Mesendoderm (in vitro differentiated cells): ENCODE data around the gene NRBF2.

Experiments used
- DNase-seq: peaks from one replicate; pipeline ENCODE4 v3.0.0; 2013
- H2AK5ac ChIP-seq: 2 replicates; pipeline ENCODE4 v1.6.1; 2013; ENCODE audit warnings: low read length, inconsistent platforms
- H2BK120ac ChIP-seq: 2 replicates; pipeline ENCODE4 v1.6.1; 2013; ENCODE audit warnings: low read depth, mild to moderate bottlenecking, low read length, moderate library complexity, mixed read lengths
- H2BK15ac ChIP-seq: replicated peaks from 2 replicates; pipeline ENCODE4 v1.6.1; 2013; ENCODE audit warnings: low read depth, mild to moderate bottlenecking, moderate library complexity
- H2BK5ac ChIP-seq: 2 replicates; pipeline ENCODE4 v1.6.1; 2013; ENCODE audit warnings: low read length, inconsistent platforms
- H3K18ac ChIP-seq: 2 replicates; pipeline ENCODE4 v1.6.1; 2013; ENCODE audit warnings: mild to moderate bottlenecking, low read length, mixed read lengths
- H3K23ac ChIP-seq: one replicate; pipeline ENCODE4 v1.6.1; 2013; ENCODE audit warnings: low read length
- H3K27ac ChIP-seq: 2 replicates; pipeline ENCODE4 v1.5.1; 2013; ENCODE audit warnings: low read depth, mild to moderate bottlenecking, inconsistent platforms, low read length, moderate library complexity
- H3K27me3 ChIP-seq: 2 replicates; pipeline ENCODE4 v1.6.1; 2013; ENCODE audit warnings: low read length, control low read depth, mild to moderate bottlenecking, inconsistent platforms; ENCODE audit not compliant: insufficient read depth, poor library complexity
- H3K36me3 ChIP-seq: 2 replicates; pipeline ENCODE4 v1.6.1; 2013; ENCODE audit warnings: low read length, inconsistent platforms; ENCODE audit not compliant: control insufficient read depth, insufficient read depth
- H3K4ac ChIP-seq: one replicate; pipeline ENCODE4 v1.6.1; 2013; ENCODE audit warnings: low read depth, mild to moderate bottlenecking, low read length, moderate library complexity
- H3K4me1 ChIP-seq: 2 replicates; pipeline ENCODE4 v1.6.1; 2013; ENCODE audit warnings: low read depth, low read length, inconsistent platforms; ENCODE audit not compliant: control insufficient read depth
- H3K4me2 ChIP-seq: 2 replicates; pipeline ENCODE4 v1.6.1; 2013; ENCODE audit warnings: low read length
- H3K4me3 ChIP-seq: 2 replicates; pipeline ENCODE4 v1.5.1; 2013; ENCODE audit warnings: mild to moderate bottlenecking, low read length
- H3K56ac ChIP-seq: one replicate; pipeline ENCODE4 v1.6.1; 2013; ENCODE audit warnings: low read length
- H3K79me1 ChIP-seq: 2 replicates; pipeline ENCODE4 v1.6.1; 2013; ENCODE audit warnings: low read length, inconsistent platforms
- H3K79me2 ChIP-seq: 2 replicates; pipeline ENCODE4 v1.6.1; 2013; ENCODE audit warnings: mild to moderate bottlenecking, low read length; ENCODE audit not compliant: control insufficient read depth, insufficient read depth
- H3K9ac ChIP-seq: 2 replicates; pipeline ENCODE4 v1.6.1; 2013; ENCODE audit warnings: low read length, inconsistent platforms
- H4K5ac ChIP-seq: one replicate; pipeline ENCODE4 v1.6.1; 2013; ENCODE audit warnings: low read length
- H4K8ac ChIP-seq: one replicate; pipeline ENCODE4 v1.6.1; 2013; ENCODE audit warnings: low read depth, mild to moderate bottlenecking, control low read depth, low read length, moderate library complexity
- WGBS: extraction: QIAGEN DNeasy Blood & Tissue Kit; methylation state at CpG from one replicate; pipeline ENCODE4 v1.1.7; 2013; ENCODE audit warnings: low lambda C conversion rate, missing lambda C conversion rate; ENCODE audit not compliant: insufficient coverage; ENCODE audit errors: extremely low coverage; 5-methylcytosine and 5-hydroxymethylcytosine counted together

NRBF2 gene

GRCh38 chr10:63168821-63169462 lies 35.8 kb downstream of the NRBF2 start:
- WGBS: no CpG with 5 or more reads among the region's 2 CpGs
- Histone ChIP-seq H3K4me2 (no peak overlapping the region), H3K4me1 (no peaks in the 10 kb centered on the region), H2BK5ac (no peak overlapping the region), H3K4ac (no peak overlapping the region), H4K5ac (no peak overlapping the region), H4K8ac (no peak overlapping the region), H3K36me3 (no peaks in the 10 kb centered on the region), H3K23ac (no peak overlapping the region), H3K56ac (no peak overlapping the region), H3K18ac (no peak overlapping the region), H3K27me3 (no peaks in the 10 kb centered on the region), H2AK5ac (no peak overlapping the region), H3K27ac (no peak overlapping the region), H3K79me2 (no peaks in the 10 kb centered on the region), H2BK120ac (no peak overlapping the region), H2BK15ac (no peak overlapping the region), H3K79me1 (no peaks in the 10 kb centered on the region), H3K9ac (no peak overlapping the region), H3K4me3 (no peak overlapping the region)
- no peak for DNase-seq

GRCh38 chr10:63169624-63170023 lies 36.5 kb downstream of the NRBF2 start:
- H3K9ac ChIP-seq: no peak overlapping the region
- H3K4me2 ChIP-seq: no peak overlapping the region
- no peak for DNase-seq
- no peak overlapping the region for H4K8ac ChIP-seq
- no peaks in the 10 kb centered on the region for H3K4me1 ChIP-seq
- no peak overlapping the region for H3K23ac ChIP-seq
- H3K27me3 ChIP-seq: no peaks in the 10 kb centered on the region
- no peak overlapping the region for H4K5ac ChIP-seq
- no peak overlapping the region for H2BK120ac ChIP-seq
- no peaks in the 10 kb centered on the region for H3K36me3 ChIP-seq
- no peak overlapping the region for H2BK15ac ChIP-seq
- H2AK5ac ChIP-seq: no peak overlapping the region
- no peak overlapping the region for H3K56ac ChIP-seq
- no CpG with 5 or more reads among the region's 2 CpGs for WGBS
- H3K79me1 ChIP-seq: no peaks in the 10 kb centered on the region
- no peak overlapping the region for H3K4ac ChIP-seq
- no peak overlapping the region for H3K27ac ChIP-seq
- no peak overlapping the region for H3K4me3 ChIP-seq
- H3K18ac ChIP-seq: no peak overlapping the region
- H3K79me2 ChIP-seq: no peaks in the 10 kb centered on the region
- no peak overlapping the region for H2BK5ac ChIP-seq

GRCh38 chr10:63171255-63171855 lies 38.2 kb downstream of the NRBF2 start:
- no peak overlapping the region for H2AK5ac ChIP-seq
- H3K79me2 ChIP-seq: no peaks in the 10 kb centered on the region
- H3K4me1 ChIP-seq: no peaks in the 10 kb centered on the region
- H3K4ac ChIP-seq: no peak overlapping the region
- no peaks in the 10 kb centered on the region for H3K79me1 ChIP-seq
- H4K5ac ChIP-seq: no peak overlapping the region
- H3K18ac ChIP-seq: no peak overlapping the region
- no peaks in the 10 kb centered on the region for H3K36me3 ChIP-seq
- no peak overlapping the region for H4K8ac ChIP-seq
- H2BK5ac ChIP-seq: no peak overlapping the region
- H2BK120ac ChIP-seq: no peak overlapping the region
- H3K27me3 ChIP-seq: no peaks in the 10 kb centered on the region
- H3K4me3 ChIP-seq: no peak overlapping the region
- no peak overlapping the region for H3K9ac ChIP-seq
- H3K27ac ChIP-seq: no peak overlapping the region
- no peak overlapping the region for H3K23ac ChIP-seq
- H3K4me2 ChIP-seq: no peak overlapping the region
- no peak overlapping the region for H2BK15ac ChIP-seq
- whole genome bisulfite sequencing: no CpG with 5 or more reads among the region's 1 CpG
- H3K56ac ChIP-seq: no peak overlapping the region
- no peak for DNase-seq

- H3K27me3 ChIP-seq: no peaks in the 10 kb centered on the region
- H2BK15ac ChIP-seq: no peak overlapping the region
- no peak overlapping the region for H3K9ac ChIP-seq
- H3K36me3 ChIP-seq: no peaks in the 10 kb centered on the region
- H2AK5ac ChIP-seq: no peak overlapping the region
- no peak for DNase-seq
- no peak overlapping the region for H2BK5ac ChIP-seq
- no peak overlapping the region for H3K4me2 ChIP-seq
- H3K27ac ChIP-seq: no peak overlapping the region
- no peaks in the 10 kb centered on the region for H3K4me1 ChIP-seq
- WGBS: no CpG with 5 or more reads among the region's 1 CpG
- no peak overlapping the region for H3K56ac ChIP-seq
- H3K18ac ChIP-seq: no peak overlapping the region
- H3K79me1 ChIP-seq: no peaks in the 10 kb centered on the region
- H4K8ac ChIP-seq: no peak overlapping the region
- no peak overlapping the region for H3K4ac ChIP-seq
- no peak overlapping the region for H2BK120ac ChIP-seq
- no peaks in the 10 kb centered on the region for H3K79me2 ChIP-seq
- H3K23ac ChIP-seq: no peak overlapping the region
- no peak overlapping the region for H3K4me3 ChIP-seq
- no peak overlapping the region for H4K5ac ChIP-seq
These were observed 38.8 kb downstream of the NRBF2 start for GRCh38 chr10:63171926-63172325.

GRCh38 chr10:63173468-63174232 lies 40.5 kb downstream of the NRBF2 start:
- H3K27ac ChIP-seq: no peak overlapping the region
- no peaks in the 10 kb centered on the region for H3K79me2 ChIP-seq
- no peak overlapping the region for H3K4ac ChIP-seq
- no peaks in the 10 kb centered on the region for H3K27me3 ChIP-seq
- H3K18ac ChIP-seq: no peak overlapping the region
- DNase-seq: no peak
- WGBS: no CpG with 5 or more reads among the region's 1 CpG
- no peak overlapping the region for H3K4me2 ChIP-seq
- no peak overlapping the region for H2BK120ac ChIP-seq
- no peaks in the 10 kb centered on the region for H3K79me1 ChIP-seq
- H2BK15ac ChIP-seq: no peak overlapping the region
- no peaks in the 10 kb centered on the region for H3K4me1 ChIP-seq
- H2BK5ac ChIP-seq: no peak overlapping the region
- no peak overlapping the region for H4K5ac ChIP-seq
- no peak overlapping the region for H3K4me3 ChIP-seq
- H2AK5ac ChIP-seq: no peak overlapping the region
- H3K9ac ChIP-seq: no peak overlapping the region
- H3K56ac ChIP-seq: no peak overlapping the region
- no peaks in the 10 kb centered on the region for H3K36me3 ChIP-seq
- H3K23ac ChIP-seq: no peak overlapping the region
- H4K8ac ChIP-seq: no peak overlapping the region
